SJCRH30 (cell line): Measurements from ENCODE around the gene CHRNA9. TPM values are rescaled to one million over a fixed set of nuclear protein-coding genes. Genes with fewer than 3 reads are reported as not detected.

ENCODE experiments used
- DNase-seq, 2 experiments: peaks; one replicate each; pipeline ENCODE4 v3.0.0-alpha.2; 2015 to 2020
- H3K27ac ChIP-seq: fragments of 250-450 bp; sonication (Bioruptor Pico); 2 replicates; pipeline ENCODE4 v1.5.1; 2020; ENCODE audit warnings: mild to moderate bottlenecking, moderate library complexity
- H3K27me3 ChIP-seq: fragments of 250-450 bp; sonication (Bioruptor Pico); 2 replicates; pipeline ENCODE4 v1.5.1; 2020; ENCODE audit warnings: mild to moderate bottlenecking, moderate library complexity
- H3K36me3 ChIP-seq: fragments of 250-450 bp; sonication (Bioruptor Pico); 2 replicates; pipeline ENCODE4 v1.5.1; 2020; ENCODE audit warnings: mild to moderate bottlenecking, moderate library complexity
- H3K4me1 ChIP-seq: fragments of 250-450 bp; sonication (Bioruptor Pico); 2 replicates; pipeline ENCODE4 v1.5.1; 2020; ENCODE audit warnings: mild to moderate bottlenecking, moderate library complexity
- H3K4me3 ChIP-seq: fragments of 250-450 bp; sonication (Bioruptor Pico); 2 replicates; pipeline ENCODE4 v1.5.1; 2020; ENCODE audit warnings: mild to moderate bottlenecking, moderate library complexity
- H3K9me3 ChIP-seq: fragments of 250-450 bp; sonication (Bioruptor Pico); replicated peaks from 2 replicates; pipeline ENCODE4 v1.5.1; 2020; ENCODE audit warnings: mild to moderate bottlenecking, moderate library complexity
- total RNA-seq: library from RNA; depleted of rRNA; stranded (reverse); fragments of >200 nt; shearing (Covaris generic); gene quantifications from 2 replicates; pipeline ENCODE4 v1.2.3, GENCODE V29; 2014

CHRNA9 gene
- total RNA-seq, 1 experiment from 2014 or later: 0.08 TPM

- H3K27ac ChIP-seq: no peak overlapping the region
- no peaks in the 10 kb centered on the region for H3K27me3 ChIP-seq
- H3K9me3 ChIP-seq: no peaks in the 10 kb centered on the region
- H3K4me1 ChIP-seq: peaks cover 10% of the 10 kb centered on the region
- peak in 1 of 2 experiments; percentile 55 for DNase-seq
- H3K36me3 ChIP-seq: no peaks in the 10 kb centered on the region
- H3K4me3 ChIP-seq: no peak overlapping the region
Measured at GRCh38 chr4:40321574-40322275, 13.4 kb upstream of the CHRNA9 start.

- DNase-seq: no peak
- peaks cover 10% of the 10 kb centered on the region for H3K4me1 ChIP-seq
- H3K36me3 ChIP-seq: no peaks in the 10 kb centered on the region
- H3K9me3 ChIP-seq: no peaks in the 10 kb centered on the region
- no peak overlapping the region for H3K27ac ChIP-seq
- no peaks in the 10 kb centered on the region for H3K27me3 ChIP-seq
- no peak overlapping the region for H3K4me3 ChIP-seq
Measured at GRCh38 chr4:40322811-40323210, 12.3 kb upstream of the CHRNA9 start.

GRCh38 chr4:40323866-40324265, 11.3 kb upstream of the CHRNA9 start:
- Histone ChIP-seq H3K9me3 (no peaks in the 10 kb centered on the region), H3K4me3 (no peak overlapping the region), H3K4me1 (peaks cover 10% of the 10 kb centered on the region), H3K27me3 (no peaks in the 10 kb centered on the region), H3K36me3 (no peaks in the 10 kb centered on the region), H3K27ac (no peak overlapping the region)
- no peak for DNase-seq

- no peaks in the 10 kb centered on the region for H3K36me3 ChIP-seq
- H3K27ac ChIP-seq: no peak overlapping the region
- H3K4me1 ChIP-seq: peaks cover 10% of the 10 kb centered on the region
- H3K9me3 ChIP-seq: no peaks in the 10 kb centered on the region
- peak; percentile 45 to 72 for DNase-seq
- H3K4me3 ChIP-seq: no peak overlapping the region
- H3K27me3 ChIP-seq: no peaks in the 10 kb centered on the region
Measured at GRCh38 chr4:40325406-40326019, 9.6 kb upstream of the CHRNA9 start.

- H3K27me3 ChIP-seq: no peaks in the 10 kb centered on the region
- no peaks in the 10 kb centered on the region for H3K9me3 ChIP-seq
- DNase-seq: no peak
- H3K4me3 ChIP-seq: no peak overlapping the region
- H3K27ac ChIP-seq: no peak overlapping the region
- no peaks in the 10 kb centered on the region for H3K36me3 ChIP-seq
- H3K4me1 ChIP-seq: no peaks in the 10 kb centered on the region
Measured at GRCh38 chr4:40327340-40327739, 7.8 kb upstream of the CHRNA9 start.

GRCh38 chr4:40328383-40328782, 6.8 kb upstream of the CHRNA9 start:
- Histone ChIP-seq H3K27me3 (no peaks in the 10 kb centered on the region), H3K36me3 (no peaks in the 10 kb centered on the region), H3K27ac (no peak overlapping the region), H3K9me3 (no peaks in the 10 kb centered on the region), H3K4me1 (peaks cover under 1% of the 10 kb centered on the region; the same call in 1 of the 2 replicates), H3K4me3 (no peak overlapping the region)
- no peak for DNase-seq

- no peak overlapping the region for H3K27ac ChIP-seq
- no peak for DNase-seq
- no peaks in the 10 kb centered on the region for H3K36me3 ChIP-seq
- H3K9me3 ChIP-seq: no peaks in the 10 kb centered on the region
- no peak overlapping the region for H3K4me3 ChIP-seq
- no peaks in the 10 kb centered on the region for H3K27me3 ChIP-seq
- H3K4me1 ChIP-seq: peaks cover 12% of the 10 kb centered on the region; the same call in 1 of the 2 replicates
Measured at GRCh38 chr4:40329805-40330204, 5.3 kb upstream of the CHRNA9 start.

- H3K9me3 ChIP-seq: no peaks in the 10 kb centered on the region
- H3K4me1 ChIP-seq: peaks cover 12% of the 10 kb centered on the region; the same call in 1 of the 2 replicates
- H3K4me3 ChIP-seq: no peak overlapping the region
- no peaks in the 10 kb centered on the region for H3K36me3 ChIP-seq
- DNase-seq: no peak
- no peaks in the 10 kb centered on the region for H3K27me3 ChIP-seq
- no peak overlapping the region for H3K27ac ChIP-seq
Measured at GRCh38 chr4:40330536-40330935, 4.6 kb upstream of the CHRNA9 start.

GRCh38 chr4:40331101-40331745, 3.9 kb upstream of the CHRNA9 start:
- DNase-seq: no peak
- no peaks in the 10 kb centered on the region for H3K36me3 ChIP-seq
- peaks cover 12% of the 10 kb centered on the region; the same call in 1 of the 2 replicates for H3K4me1 ChIP-seq
- no peak overlapping the region for H3K27ac ChIP-seq
- H3K9me3 ChIP-seq: no peaks in the 10 kb centered on the region
- H3K4me3 ChIP-seq: no peak overlapping the region
- no peaks in the 10 kb centered on the region for H3K27me3 ChIP-seq

GRCh38 chr4:40331961-40332360, 3.2 kb upstream of the CHRNA9 start:
- H3K4me3 ChIP-seq: no peak overlapping the region
- no peak overlapping the region for H3K27ac ChIP-seq

GRCh38 chr4:40333921-40334352, 1.2 kb upstream of the CHRNA9 start:
- no peaks in the 10 kb centered on the region for H3K36me3 ChIP-seq
- no peaks in the 10 kb centered on the region for H3K27me3 ChIP-seq
- no peaks in the 10 kb centered on the region for H3K9me3 ChIP-seq
- no peak overlapping the region for H3K27ac ChIP-seq
- DNase-seq: peak; percentile 38 to 64
- H3K4me3 ChIP-seq: no peak overlapping the region
- peaks cover 12% of the 10 kb centered on the region; the same call in 1 of the 2 replicates for H3K4me1 ChIP-seq

More at GRCh38 chr4:40331961-40332360, 3.2 kb upstream of the CHRNA9 start:
- Histone ChIP-seq H3K4me1 (peaks cover 12% of the 10 kb centered on the region; the same call in 1 of the 2 replicates), H3K9me3 (no peaks in the 10 kb centered on the region), H3K36me3 (no peaks in the 10 kb centered on the region), H3K27me3 (no peaks in the 10 kb centered on the region)
- DNase-seq: no peak

GRCh38 chr4:40335525-40335894, 377 bp downstream of the CHRNA9 start:
- Histone ChIP-seq H3K4me1 (peaks cover 12% of the 10 kb centered on the region; the same call in 1 of the 2 replicates), H3K4me3 (no peak overlapping the region), H3K36me3 (no peaks in the 10 kb centered on the region), H3K27ac (no peak overlapping the region), H3K9me3 (no peaks in the 10 kb centered on the region), H3K27me3 (no peaks in the 10 kb centered on the region)
- no peak for DNase-seq

GRCh38 chr4:40337051-40337450, 1.9 kb downstream of the CHRNA9 start:
- peaks cover 12% of the 10 kb centered on the region; the same call in 1 of the 2 replicates for H3K4me1 ChIP-seq
- no peaks in the 10 kb centered on the region for H3K36me3 ChIP-seq
- H3K4me3 ChIP-seq: no peak overlapping the region
- DNase-seq: no peak
- no peak overlapping the region for H3K27ac ChIP-seq
- no peaks in the 10 kb centered on the region for H3K9me3 ChIP-seq
- no peaks in the 10 kb centered on the region for H3K27me3 ChIP-seq

- DNase-seq: no peak
- no peaks in the 10 kb centered on the region for H3K36me3 ChIP-seq
- H3K27me3 ChIP-seq: no peaks in the 10 kb centered on the region
- no peaks in the 10 kb centered on the region for H3K9me3 ChIP-seq
- H3K4me1 ChIP-seq: peaks cover 12% of the 10 kb centered on the region; the same call in 1 of the 2 replicates
- no peak overlapping the region for H3K27ac ChIP-seq
- no peak overlapping the region for H3K4me3 ChIP-seq
Measured at GRCh38 chr4:40337523-40337922, 2.4 kb downstream of the CHRNA9 start.

GRCh38 chr4:40340030-40340429, 4.9 kb downstream of the CHRNA9 start:
- Histone ChIP-seq H3K27ac (no peak overlapping the region), H3K9me3 (no peaks in the 10 kb centered on the region), H3K27me3 (no peaks in the 10 kb centered on the region), H3K4me3 (no peak overlapping the region), H3K36me3 (no peaks in the 10 kb centered on the region), H3K4me1 (no peaks in the 10 kb centered on the region)
- no peak for DNase-seq
